GM12801 (cell line): ENCODE results near the gene COPS7A.

Source experiments
- CTCF ChIP-seq: IDR thresholded peaks from one replicate; pipeline ENCODE4 v1.5.1; 2011; ENCODE audit warnings: control low read depth; ENCODE audit not compliant: insufficient read length; ENCODE audit errors: extremely low read depth

The COPS7A gene

DNA sequence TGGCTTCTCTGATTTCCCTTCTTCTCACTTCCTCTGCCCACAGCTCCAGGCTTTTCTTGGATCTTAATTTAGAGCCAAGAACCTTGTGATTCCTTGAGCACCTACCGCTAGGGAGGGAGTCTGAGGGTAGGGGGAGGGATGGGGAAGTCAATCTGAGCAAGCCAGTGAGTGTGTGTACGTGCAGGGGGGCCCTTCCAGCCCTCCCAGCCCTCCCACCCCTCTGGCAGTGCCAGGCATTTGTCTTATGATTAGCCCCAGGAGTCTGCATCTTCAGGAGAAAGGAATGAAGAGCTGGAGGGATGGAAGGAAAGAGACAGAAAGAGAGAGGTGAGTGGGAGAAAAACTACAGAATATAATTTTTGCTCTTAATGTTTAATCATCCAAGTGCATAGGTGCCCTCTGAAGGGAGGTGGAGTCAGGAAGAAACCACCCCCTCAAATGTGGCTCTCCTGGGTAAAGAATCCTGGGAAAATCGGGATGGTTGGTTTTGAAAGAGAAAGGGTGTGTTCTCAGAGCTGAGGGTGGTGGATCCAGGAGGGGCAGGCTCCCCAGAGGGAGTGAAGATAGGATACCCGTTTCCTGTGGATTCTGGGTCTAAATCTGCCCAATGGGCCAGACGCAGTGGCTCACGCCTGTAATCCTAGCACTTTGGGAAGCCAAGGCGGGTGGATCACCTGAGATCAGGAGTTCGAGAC lies 25.3 kb upstream of the COPS7A start:
- no peak for TF ChIP-seq CTCF

DNA sequence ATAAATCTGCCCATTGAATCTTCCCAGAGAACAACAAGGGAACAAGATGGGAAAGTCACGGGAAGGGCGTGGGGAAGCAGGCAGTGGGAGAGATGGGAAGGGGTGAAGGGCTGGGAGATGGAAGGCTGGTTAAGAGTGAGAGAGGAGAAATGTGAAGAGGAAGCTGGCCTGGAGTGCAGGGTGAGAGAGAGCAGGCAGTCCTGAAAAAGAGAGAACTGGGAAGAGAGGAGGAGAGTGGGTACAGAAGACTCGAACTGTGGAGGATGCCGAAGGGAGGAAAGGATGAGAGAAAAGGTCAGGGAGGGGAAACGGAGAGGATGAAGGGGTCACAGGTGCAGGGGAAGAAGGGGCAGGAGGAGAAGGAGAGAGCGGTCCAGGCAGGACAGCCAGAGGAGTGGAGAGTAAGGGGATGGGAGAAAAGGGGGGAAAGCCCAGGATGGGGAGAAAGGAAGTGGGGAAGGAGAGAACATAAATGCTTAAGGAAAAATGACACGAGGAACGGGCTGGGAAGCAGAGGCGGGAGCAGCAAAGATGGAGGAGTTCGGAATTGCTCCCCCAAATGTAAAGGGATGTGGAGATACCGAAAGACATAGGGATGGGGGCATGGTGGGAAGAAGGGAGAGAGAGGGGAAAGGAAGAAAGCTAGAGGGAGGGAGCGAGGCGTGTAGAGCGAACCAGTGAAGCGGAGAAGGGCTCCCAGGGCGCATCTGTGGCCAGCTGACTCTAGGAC lies 24.4 kb upstream of the COPS7A start:
- TF ChIP-seq CTCF = no peak

DNA sequence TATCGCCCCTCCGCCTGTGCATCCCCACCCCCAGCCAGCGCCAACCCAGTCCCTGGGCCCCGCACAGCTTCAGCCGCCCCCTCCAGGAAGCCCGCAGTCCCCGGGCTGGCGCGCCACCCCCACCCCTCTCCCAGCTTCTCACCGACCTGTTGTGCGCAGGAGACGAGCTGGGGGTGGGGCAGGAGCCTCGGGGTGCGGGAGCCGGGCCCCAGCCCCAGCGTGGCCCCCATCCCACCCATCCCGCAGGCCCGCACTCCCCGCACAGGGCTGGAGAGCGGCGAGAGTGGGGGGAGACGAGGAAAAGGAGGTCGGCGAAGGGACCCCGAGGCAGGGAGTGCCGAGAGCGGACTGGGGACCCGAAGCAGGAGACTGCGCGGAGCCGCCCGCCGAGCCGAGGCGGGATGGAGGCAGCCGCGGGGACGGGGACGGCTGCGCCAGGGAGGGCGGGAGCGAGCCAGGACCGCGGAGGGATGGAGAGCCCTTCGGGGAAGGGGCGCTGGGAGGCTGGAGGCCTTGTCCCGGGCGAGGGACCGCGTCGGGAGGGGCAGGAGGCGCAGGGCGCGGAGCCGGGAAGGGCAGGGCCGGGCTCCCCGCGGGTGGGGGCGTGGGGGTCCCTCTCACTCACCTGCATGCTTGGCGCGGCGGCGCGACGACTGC lies 23.7 kb upstream of the COPS7A start:
- TF ChIP-seq CTCF = no peak

- TF ChIP-seq CTCF = no peak
Measured at GRCh38 chr12:6700646-6701051, 23.2 kb upstream of the COPS7A start, which contains the start of gene PIANP. Gene PIANP, minus strand, starts transcription at chr12:6700815. Its CDS starts 2,754 bp downstream, at chr12:6698061.

DNA sequence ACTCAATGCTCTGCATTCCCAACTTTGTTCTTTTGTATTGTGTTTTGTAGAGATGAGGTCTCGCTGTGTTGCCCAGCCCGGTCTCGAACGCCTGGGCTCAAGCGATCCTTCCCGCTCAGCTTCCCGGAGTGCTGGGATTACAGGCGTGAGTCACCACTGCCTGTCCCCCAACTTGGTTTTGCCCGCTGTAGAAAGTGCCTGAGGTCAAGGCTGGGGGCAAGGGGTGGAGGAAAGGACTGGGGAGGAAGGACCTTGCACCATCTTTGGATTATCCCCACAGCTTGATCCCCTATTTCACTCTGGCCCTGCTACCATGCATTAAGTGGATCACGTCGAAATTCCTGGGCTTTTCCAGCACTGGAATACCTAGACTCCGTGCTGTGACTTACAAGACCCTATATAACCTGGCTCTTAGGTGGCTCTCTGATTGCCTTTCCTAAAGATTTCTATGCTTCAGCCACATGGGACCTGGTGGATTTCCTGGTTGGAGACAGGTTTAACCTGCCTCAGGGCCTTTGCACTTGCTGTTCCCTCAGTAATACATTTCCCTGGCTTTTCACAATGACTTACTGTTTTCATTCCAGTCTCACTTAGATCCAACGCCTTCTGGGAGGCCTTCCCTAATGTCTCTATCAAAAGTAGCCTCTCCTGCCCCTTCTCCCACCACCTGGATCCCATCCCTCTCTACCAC lies 22.6 kb upstream of the COPS7A start:
- no peak for TF ChIP-seq CTCF

GRCh38 chr12:6703631-6704030 lies 20.2 kb upstream of the COPS7A start:
- no peak for TF ChIP-seq CTCF

- TF ChIP-seq CTCF = no peak
Measured at GRCh38 chr12:6708960-6709394, 14.9 kb upstream of the COPS7A start.
